HG03354 (cell line): ENCODE results near the gene ITIH3.

ENCODE experiments used
- ATAC-seq: cut with Tn5 transposase; IDR thresholded peaks from one replicate; pipeline ENCODE4 v1.9.1; 2021; ENCODE audit warnings: mild to moderate bottlenecking; ENCODE audit not compliant: unreplicated experiment, poor library complexity, severe bottlenecking

The ITIH3 gene

DNA sequence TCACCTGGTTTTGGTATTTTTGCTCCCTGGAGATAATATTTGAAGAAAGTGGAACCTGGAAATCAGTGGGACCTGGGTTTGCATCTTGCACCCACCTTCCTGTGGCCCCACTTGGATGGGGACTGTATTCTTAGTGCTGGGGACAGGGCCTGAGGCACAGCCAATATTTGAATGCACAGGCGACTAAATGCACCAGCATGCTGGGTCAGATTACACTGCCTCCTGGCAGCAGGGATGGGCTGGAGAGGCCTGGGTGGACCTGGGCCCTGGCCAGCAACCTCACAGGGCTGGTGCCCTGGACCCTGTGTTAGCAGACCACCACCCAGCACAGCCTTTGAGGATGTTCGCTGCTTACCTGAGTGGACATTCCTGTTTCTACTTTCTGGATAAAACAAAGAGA is 25.3 kb downstream of the ITIH3 start:
- ATAC-seq: no peak

GRCh38 chr3:52820736-52821135 is 26.1 kb downstream of the ITIH3 start:
- no peak for ATAC-seq

DNA sequence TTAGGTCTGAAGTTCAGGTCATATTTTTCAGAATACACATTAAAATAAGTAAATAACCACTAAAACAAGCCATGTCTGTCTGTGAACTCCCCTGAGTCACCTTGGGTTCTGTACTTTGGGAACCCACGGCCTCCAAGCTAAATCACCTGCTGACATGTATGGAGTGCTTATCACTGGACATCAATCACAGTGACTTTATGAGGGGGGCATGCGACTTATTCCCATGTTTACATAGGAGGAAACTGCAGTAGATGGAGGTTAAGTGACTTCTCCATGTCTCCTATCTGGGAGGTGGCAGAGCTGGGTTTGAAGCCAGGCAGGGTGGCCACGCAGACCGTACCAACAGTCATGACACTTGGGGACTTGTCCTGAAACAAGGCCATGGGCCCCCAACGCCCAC is 27.8 kb downstream of the ITIH3 start:
- no peak for ATAC-seq

GRCh38 chr3:52824037-52824436 is 29.4 kb downstream of the ITIH3 start:
- ATAC-seq: no peak

DNA sequence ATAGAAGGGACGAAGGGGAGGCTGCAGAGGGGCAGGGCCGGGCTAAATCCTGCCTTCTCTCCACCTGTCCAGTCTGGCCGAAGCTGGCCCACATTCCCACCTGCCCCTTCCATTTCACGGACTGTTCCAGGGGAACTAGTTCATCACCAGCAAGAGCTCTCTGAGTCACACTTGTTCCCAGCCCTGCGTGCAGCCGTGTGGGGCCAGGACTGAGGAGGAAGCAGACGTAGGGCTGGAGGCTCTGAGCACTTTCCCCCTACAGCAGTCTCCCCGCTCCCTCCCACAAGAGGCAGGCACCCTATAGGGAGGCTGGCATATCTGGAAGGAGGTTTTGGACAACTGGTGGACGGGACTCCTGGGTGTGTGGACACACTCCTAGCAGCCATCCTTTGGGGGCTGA is 32.8 kb downstream of the ITIH3 start:
- ATAC-seq: no peak

- no peak for ATAC-seq
Measured at GRCh38 chr3:52827866-52828376, 33.3 kb downstream of the ITIH3 start.

DNA sequence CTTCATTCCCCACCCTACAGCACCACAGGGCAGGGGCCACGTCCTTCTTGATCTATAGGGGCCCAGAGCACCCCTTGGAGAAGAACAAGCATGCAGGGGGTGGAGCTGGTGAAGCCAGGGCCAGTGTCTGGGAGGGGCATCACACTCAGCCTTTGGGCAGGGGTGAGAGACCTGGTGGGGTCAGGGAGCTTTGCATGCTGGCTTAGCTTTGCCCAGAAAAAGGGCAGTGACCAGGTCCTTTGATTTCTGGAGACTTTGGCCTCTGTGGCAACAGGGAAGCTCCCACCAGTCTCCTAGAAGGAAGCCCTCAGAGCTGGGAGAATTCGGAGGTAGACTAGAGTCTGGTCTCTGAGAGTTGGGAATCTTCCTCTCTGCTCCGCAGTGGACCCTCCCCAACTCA is 34.9 kb downstream of the ITIH3 start:
- ATAC-seq: no peak

DNA sequence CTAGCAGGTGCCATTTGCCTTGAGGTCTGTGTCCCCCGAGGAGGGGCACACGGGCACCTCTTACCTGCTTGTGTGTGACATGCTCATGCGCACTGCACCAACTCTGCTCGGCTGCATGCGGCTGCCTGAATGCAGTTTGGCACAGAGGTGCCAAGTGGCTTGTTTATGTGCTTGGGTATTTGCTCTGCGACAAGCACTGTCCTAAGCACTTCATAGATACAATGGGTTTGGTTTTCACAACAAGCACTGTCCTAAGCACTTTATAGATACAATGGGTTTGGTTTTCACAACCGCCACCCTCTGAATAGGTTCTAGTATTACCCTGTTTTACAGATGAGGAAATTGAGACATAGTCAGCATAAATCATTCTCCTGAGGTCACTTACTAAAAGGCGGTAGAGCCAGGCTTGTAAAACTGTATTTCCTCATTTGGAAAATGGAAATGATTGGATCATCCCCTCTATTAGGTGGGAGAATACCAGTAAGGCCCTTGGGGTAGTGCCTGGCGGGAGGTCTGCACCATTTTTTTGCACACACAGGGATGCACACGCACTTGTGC is 35.4 kb downstream of the ITIH3 start:
- ATAC-seq: no peak

GRCh38 chr3:52830535-52831258 is 36.1 kb downstream of the ITIH3 start, which contains the start of gene ITIH4:
TSS of gene ITIH4 (minus strand) at chr3:52830672. CDS start at chr3:52830642, 30 bp downstream.
- no peak for ATAC-seq

GRCh38 chr3:52831500-52832301 is 37.1 kb downstream of the ITIH3 start:
- ATAC-seq: no peak

DNA sequence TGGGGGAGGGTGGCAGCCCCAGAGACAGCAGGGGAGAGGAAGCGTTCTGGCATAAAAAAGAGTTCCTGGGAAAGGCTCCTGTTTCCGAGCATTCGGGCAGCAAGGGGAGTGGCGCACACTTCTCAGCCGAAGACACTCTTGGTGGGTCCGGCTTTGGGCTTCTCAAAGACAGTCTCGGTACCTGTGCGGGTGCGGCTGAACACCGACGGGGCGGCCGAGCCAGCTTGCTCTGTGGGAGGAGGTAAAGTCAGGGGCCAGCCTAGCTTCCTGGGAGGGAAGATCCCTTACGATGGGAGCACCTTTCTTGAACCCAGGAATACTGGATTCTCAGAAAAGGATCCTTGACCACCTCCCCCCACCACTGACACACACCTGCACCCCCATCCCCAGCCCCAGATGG is 38.6 kb downstream of the ITIH3 start:
- ATAC-seq: no peak

DNA sequence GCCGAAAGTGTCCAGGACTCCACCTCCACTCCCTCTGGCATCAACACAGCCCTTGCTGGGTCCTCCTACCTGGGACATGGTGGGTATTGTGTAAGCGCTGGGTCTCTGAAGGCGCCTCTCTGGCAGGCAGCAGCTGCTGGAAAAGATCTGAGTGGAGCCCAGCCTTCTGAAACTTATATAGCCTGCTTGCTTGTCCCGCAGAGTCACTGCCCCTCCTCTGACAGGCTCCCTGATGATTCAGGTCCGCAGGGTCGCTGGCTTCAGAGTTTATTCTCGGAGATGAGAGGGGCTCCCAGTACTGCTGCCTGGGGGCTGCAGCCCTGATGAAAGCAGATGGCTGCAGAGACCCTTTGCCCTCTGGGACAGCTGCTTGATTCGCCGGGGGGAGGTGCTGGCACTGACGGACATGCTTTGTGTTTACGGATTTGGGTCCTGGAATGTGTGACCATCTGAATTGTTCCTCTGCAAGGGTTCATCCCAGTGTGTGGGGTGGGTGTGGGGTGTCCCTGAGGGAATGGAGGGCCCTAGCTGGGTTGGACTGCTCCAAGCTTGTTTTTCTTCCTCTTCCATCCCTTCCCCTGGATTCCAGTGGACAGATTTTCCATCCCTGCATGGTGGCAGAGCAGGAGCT is 40.4 kb downstream of the ITIH3 start, which contains the start of gene MUSTN1:
MUSTN1 (minus strand) TSS at position 149 of the 631 bp plus-strand sequence; CDS start at position 78, 71 bp downstream.
- ATAC-seq: no peak

GRCh38 chr3:52835766-52836470 is 41.3 kb downstream of the ITIH3 start:
- ATAC-seq: no peak

DNA sequence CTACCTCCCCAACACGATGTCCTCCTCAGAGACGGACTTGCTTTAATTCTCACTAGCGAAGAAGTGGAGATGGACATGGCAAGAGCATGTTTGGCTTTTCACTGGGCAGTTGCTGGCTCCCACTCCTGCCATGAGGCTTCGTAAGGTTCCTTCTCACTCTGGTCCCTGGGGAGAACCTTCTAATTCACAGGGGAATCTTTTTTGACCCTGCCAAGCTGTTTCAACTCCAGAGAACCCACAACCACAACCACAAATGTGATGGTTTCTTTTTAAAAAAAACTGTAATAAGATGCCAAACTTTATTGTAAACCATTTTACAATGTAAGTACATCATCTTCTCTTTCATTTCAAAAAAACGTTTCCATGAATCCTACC is 41.9 kb downstream of the ITIH3 start:
- ATAC-seq: no peak

DNA sequence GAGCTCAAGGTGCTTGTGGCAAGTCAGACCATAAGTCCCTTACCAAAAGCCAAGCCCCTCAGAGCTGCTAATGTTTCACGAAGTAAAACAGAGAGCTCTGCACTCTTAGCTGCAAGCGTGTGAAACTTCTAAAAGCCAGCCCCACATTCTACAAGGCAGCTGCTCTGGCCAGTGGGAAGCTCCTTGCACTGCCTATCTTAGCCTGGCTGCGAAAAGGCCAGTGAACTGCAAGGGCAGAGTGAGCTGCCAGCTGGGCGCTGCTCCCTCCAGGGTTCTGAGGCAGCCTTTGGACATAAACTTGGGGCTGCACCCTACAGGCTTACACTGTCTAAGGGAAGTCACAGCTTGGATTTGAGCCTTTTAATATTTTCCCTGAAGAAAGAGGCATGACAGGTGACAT is 42.4 kb downstream of the ITIH3 start:
- no peak for ATAC-seq

DNA sequence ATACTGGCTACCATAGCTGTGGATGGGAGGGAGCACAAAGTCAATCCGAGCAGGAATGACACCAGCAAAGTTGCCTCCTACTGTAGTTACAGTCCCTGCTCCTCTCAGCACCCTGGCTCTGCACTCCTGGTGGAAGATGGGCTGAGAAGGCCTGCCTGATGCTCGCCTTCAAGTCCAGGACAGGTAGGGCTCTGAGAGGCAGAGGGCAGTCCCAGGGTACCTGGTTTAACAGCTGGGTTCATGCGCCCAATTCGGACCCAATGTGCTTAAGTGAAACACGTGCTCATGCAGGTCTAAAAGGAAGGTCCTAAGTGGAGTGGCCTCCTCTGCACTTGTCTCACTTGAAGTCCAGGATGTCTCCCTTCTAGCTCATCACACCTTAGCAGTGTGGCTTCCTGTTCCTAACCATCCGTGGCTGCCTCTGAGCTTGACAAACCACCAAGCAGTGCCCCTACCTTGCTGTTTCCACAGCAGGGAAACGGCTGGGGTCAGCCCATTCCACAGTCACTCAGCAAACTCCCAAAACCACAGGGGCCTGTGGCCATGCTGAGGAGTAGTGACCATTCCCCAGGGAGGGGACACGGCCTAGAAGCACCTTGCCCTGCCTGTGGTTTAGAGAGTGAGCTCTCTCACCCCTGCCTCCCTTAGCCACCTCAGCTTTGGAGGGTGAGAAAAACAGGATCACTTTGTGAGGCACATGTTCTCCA is 44.1 kb downstream of the ITIH3 start:
- ATAC-seq: no peak

- ATAC-seq: no peak
Measured at GRCh38 chr3:52839268-52839575, 44.6 kb downstream of the ITIH3 start.

DNA sequence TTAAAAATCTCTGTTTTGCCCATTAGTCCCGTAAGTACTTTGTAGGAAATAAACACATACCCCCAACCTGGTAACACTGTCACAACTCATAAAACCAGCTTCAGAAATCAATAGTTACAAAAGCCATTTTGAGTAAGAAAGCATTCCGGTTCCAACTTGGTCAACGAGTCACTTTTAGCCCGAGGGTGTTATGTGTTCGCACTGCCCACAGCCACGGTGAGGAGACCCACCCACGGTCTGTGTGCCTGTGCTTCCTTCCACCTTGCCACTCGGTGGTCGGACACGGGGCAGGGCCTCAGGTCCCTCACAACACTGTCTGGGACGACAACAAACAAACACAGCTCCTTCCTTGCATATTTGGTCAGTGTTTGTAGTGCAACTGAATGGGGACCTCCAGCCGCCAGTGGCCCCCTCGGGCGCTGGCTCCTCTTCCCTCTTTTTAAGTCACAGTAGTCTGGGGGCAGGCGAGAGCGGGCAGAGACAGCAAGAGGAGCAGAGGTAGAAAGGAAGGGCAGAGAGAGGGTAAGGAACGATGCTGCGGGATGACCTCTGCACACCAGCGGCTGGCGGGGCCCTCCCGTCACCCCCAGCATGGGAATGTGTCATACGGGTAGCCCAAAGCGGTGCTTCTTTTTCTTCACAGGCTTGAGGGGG is 45.4 kb downstream of the ITIH3 start:
- no peak for ATAC-seq
